GM21360 (cell line): Measurements from ENCODE around the gene TAF15.

Experiments
- ATAC-seq: cut with Tn5 transposase; IDR thresholded peaks from one replicate; pipeline ENCODE4 v1.9.1; 2021; ENCODE audit warnings: mild to moderate bottlenecking, moderate library complexity; ENCODE audit not compliant: unreplicated experiment

Gene TAF15

DNA sequence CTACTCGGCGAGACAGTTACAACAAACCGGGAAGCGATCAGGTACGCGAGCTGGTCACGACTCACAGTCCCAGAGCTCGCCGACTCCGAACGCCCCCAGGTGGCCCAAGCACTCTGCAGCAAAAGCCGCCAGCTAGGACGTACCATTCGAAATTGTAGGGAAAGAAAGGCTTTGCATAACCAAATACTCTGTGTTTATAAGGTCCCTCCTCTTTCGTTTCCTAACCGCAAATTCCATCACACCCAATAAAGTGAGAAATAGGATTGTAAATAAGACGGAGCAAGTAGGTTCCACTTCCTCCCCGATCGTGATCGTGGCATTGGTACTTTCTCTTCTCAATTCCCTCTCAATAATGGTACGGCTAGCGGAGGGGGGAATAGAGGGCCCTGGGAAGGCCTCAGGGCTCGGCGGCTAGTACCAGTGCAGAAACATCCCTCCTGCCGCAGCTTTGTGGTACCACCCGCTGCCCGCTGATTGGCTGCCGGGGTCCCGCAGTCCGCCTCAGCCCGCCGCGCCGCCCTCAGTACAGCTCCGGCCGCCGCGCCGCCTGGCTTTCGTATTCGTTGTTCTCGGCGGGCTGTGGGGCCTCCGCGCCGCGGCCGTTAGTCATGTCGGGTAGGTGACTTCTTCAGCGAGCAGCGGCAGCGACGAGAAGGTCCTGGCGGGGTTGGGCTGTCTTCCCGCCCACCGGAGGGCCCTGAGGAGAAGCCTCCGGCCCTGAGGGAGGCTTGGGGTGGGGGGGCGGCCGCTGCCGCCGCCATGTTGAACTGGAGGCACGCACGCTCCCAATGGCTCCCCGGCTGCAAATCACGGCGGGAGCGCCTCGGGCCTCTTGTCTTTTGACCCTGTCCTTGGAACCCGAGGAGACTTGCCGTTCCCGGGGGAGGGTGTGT, at the start of gene TAF15:
Gene TAF15, plus strand, starts transcription at position 523 of the 893 bp plus-strand sequence. Its CDS starts 86 bp downstream, at position 609.
- ATAC-seq = peak; percentile 88

DNA sequence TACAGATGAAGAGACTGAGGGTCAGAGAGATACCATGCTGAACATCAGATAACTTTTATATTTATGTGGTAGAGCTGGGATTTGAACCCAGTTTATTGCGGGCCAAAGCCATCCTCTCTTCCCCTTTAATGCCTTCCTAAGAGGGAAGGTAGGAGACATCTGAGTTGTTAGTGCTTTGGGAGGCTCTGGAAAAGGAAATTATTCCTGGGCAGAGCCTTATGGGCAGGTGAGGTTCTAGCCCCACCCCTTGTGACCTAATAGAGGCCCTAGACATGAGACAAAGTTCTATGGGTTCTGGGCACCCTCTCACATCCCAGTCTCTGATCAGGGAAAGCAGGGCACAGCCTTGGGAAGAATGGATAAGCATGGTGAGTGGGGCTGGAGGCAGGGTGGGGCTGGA, 48.7 kb upstream of the TAF15 start, which contains the start of gene C17orf50:
Gene C17orf50, plus strand, starts transcription at position 301 of the 400 bp plus-strand sequence. Its CDS starts 55 bp downstream, at position 356.
- no peak for ATAC-seq

DNA sequence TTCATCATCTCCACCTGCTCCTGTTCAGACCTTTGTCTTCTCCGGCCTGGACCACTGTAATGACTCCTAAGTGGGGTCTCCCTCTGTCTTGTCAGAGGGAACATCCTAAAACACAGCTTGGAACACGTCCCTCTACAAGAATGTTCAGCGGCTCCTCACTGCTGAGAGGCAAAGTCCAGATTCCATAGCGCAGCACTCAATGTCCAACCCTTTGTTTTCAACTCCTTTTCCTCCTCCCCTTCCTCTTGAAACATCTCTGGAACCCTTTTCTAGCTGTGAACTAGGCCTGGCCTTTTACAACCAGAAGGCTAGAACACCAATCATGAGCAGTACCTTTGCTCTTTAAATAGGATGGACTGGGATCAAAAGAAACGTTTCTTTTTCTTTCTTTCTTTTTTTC, 47.7 kb upstream of the TAF15 start:
- no peak for ATAC-seq

DNA sequence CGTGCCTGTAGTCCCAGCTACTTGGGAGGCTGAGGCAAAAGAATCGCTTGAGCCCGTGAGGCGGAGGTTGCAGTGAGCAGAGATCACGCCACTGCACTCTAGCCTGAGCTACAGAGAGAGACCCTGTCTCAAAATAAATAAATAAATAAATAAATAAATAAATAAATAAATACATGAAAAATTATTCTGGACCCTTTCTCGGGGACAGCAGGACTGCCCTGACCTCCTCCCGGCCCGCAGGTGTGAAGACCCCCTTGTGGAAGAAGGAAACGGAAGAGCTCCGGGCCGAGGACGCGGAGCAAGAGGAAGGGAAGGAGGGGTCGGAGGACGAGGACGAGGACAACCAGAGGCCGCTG, 45.5 kb upstream of the TAF15 start:
- no peak for ATAC-seq

DNA sequence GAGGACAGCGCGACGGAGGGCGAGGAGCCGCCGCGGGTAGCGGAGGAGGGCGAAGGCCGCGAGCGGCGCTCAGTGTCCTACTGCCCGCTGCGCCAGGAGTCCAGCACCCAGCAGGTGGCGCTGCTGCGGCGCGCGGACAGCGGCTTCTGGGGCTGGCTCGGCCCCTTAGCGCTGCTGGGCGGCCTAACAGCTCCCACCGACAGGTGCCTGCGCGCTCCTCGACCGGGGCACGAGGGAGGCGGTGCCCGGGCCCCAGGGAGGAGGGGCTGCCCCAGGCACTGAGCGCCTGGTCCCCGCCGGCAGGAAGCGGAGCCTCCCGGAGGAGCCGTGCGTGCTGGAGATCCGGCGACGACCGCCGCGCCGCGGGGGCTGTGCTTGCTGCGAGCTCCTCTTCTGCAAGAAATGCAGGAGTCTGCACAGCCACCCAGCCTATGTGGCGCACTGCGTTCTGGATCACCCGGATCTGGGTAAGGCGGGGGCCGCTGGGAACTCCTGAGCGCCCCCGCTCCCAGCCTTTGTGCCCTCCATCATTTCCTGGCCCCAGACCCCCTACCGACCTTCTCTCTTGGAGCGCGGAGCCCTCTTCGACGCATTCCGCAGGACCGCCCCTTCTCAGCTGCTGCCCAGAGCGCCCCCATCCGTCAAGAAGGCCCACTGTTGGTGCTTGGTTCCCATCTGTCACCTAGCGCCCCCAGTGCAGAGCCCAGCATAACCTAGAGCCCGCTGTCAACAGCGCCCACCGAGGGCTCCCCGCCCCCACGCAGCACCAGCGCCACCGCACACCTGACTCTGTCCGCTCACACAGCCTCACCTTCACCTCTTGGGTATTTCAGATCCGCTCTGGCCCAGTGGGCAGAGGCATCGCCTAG, 44.9 kb upstream of the TAF15 start:
- peak; percentile 81 for ATAC-seq

DNA sequence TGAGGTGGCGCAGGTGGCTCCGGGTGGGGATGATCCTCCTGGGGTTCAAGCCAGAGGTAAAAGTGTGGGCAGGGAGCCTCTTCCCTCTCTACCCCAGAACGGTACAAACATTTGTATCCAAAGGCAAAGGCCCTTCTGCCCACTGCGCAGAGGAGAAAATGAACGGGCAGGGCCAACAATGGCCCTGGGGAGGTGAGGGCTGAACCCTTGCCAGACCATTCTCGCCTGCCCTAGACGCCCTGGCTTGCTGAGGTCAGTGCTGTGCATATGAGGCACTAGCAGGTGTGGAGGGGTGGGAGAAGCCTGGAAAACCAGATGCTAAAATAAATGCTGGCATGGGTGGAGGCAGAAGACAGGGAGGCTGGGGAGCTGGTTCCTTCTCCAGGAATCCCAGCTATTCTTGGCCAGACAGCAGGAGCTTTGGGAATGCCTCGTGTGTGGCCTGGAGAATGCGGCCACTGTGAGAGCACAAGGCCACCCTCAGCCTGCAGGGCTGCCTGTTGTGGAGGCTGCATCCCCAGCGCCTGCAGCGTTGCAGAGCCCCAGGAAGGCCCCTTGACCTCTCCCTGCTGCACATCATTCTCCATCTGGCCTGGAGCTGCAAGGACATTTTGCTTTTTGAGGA, 44.1 kb upstream of the TAF15 start:
- ATAC-seq = no peak

DNA sequence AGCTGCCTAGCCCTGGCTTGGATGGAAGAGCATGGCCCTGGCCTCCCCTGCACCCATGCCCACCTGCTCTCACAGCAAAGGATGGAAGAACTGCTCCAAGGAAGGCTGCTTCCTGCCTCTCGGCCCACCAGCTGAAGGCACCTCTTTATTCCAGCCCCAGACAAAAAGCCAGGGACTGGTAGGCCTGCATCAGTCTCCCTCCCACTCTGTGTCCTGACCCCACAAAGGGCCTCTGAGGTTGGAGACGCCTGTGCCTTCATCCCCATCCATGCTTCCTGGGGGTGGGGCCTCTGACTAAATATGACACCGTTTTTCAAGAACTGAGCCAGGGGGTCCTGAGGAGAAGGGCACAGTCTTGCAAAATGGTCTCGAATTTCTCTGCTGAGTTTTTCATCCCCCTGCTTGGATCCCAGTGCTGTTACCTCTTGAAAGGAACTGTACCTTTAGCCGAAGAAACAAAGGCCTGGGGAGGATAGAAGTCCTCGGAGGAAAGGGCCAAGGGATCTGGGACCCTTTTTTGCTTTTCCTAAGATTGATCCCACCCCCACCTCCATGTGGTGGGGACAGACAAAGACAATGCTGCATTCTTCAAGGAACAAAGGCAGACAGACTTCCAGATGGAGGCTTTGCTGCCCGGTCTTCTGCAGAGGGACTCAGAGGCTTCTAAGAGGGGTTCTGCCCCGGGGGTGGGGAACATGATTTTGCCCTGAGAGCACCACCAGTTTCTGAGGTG, 43.4 kb upstream of the TAF15 start:
- ATAC-seq = no peak

DNA sequence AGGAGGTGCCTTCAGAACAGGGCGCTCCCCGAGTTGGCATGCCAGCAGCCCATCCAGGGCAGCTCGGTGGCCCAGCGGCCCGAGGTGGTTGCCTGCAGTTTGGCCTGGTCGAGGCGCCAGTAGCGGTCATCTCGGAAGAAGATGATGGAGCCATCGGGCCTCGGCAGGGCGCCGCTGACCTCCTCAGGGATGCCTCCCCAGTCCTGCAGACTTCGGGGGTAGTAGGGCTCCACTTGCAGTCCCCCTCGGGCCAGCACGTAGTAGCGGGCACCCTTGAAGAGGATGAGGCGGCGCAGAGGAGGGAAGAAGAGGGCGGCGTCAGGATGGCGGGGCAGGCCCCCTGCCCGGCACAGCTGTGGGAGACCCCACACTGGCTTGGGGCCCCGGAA, 42.8 kb upstream of the TAF15 start:
- ATAC-seq = no peak

DNA sequence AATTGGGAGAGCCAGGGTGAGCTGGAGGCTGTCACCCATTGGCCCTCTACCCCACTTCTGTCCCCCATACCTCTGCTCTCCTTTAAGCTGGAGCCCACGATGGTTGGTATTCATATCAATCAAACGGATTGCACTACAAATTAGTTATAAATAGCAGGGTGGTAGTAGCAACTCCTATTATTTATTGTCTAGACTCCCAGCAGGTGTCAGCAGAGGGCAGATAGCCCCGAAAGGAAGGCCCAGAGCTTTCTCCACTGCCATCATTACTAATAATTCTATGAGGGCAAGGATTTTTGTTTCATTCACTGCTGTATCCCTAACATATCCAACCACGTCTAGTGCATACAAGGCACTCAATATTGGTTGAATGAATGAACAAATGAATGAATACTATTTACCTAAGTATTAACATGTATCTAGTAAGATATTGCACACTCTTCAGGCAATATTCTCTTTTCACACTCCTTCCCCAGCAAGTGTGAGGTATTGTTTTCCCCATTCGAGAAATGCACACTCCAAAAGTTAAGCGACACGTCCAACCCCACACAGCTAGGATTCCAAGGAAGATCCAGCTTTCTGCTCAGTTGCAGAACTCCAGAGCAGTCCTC, 42.3 kb upstream of the TAF15 start:
- ATAC-seq = no peak

DNA sequence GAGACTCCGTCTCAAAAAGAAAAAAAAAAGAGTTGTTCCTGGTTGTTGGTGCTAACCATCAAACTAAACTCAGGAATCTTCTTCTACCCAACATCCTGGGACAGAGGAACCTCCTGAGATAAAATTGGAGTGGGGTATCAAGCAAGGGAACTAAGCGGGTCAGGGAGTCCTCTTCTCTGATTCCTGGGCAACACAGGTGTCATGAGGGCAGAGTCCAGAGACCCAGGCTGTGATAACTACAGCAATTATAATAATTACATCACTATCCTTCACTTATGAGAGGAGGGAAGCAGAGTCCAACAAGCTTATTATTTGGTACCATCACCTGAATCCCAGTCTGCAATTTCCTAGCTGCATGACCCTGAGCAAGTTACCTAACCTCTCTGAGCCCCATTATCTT, 40.5 kb upstream of the TAF15 start:
- no peak for ATAC-seq

DNA sequence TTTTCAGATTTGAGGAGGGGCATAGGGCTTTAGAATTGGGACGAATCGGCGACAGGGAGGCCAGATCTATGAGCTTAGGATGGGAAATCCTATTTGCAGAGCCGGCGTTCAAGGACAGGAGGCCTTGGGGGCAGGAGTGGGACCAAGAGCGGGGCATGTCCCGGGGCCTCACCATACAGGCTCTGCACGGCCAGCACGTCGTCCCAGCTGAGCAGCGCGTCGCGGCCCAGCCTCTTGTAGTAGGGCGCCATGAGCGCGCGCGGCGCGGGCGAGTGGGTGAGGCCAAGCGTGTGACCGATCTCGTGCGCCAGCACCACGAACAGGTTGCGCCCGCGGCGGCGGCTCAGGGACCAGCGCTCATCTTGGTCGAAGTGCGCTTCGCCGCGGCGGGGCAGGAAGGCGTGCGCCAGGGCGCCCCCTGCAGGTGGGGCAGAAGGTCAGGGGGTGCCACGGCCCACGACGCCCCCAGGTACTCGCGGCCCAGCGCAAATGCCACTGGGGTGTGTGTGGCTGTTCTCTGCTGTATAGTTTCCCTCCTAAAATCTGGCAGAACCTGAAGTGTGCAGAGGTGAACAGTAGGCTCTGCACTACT, 39.3 kb upstream of the TAF15 start:
- no peak for ATAC-seq

DNA sequence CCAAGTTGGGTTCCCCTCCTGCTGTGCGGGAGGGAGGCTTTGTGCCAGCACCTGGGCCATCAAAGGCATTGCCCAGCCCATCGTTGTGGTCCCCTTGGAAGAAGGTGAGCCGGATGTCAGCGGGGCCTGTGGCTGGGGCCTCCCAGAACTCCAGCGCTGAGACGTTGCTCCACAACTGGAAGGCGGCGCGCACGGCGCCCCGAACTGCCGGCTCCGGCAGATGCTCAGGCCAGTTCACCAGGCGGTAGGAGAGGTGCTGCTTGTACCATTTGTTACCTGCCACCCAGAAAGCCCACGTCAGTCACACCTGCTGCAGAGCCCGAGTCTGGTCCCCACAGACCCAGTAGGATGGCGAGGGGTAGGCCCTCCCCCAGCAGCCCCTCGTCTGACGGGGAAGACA, 36.2 kb upstream of the TAF15 start:
- no peak for ATAC-seq

DNA sequence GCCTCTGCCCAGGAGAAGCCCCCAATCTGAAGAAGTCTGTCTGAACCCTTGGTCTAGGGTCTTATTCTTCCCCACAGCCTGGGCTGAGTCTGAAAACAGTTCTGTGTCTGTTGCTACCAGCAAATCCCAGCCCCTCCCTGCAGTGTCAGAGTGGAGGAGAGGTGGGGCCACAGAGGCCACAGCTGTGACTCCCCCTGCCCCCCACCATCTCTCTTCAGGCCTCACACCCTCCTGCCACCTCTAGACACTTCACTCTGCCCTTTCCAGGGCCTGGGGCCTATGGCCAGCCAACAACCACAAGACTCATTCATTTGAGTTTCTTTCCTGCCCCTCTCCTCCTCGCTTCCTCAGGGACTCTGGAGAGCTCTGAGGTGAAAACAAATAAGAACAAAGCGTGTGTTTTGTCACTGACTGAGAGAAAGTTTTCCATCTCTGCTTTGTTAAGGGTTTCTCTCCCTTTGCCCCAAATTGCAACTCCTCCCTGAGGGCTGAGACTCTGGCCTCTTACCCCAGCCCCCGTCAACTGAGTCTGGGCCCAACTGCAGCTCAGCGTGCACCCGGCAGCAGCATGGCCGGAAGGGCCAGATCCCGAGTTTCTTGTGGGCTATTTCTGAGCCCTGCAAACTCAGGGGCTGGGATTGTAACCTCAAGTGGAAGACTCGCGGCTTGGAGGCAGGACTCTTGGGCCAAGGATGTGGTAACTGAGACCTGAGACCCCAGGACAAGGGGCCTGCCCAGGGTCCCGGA, 35.4 kb upstream of the TAF15 start:
- ATAC-seq = no peak

DNA sequence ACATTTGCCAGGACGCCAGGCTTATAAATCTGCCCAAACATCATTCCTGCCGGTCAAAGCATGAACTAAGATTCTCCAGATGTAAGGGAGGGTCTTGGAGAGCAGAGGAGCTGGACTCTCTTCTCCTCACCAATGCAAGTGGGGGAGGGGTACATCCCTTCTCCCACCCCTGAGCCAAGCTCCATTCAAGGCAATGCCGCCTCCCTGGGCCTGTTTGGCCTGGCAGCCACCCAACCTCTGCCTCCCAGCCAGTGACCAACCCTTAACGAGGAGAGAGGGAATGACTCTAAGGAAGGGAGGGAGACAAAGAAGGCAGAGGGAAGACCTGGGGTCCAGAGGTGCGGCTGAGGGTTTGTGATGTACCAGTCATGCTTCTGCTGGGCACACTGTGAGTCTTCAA, 34.8 kb upstream of the TAF15 start:
- no peak for ATAC-seq

DNA sequence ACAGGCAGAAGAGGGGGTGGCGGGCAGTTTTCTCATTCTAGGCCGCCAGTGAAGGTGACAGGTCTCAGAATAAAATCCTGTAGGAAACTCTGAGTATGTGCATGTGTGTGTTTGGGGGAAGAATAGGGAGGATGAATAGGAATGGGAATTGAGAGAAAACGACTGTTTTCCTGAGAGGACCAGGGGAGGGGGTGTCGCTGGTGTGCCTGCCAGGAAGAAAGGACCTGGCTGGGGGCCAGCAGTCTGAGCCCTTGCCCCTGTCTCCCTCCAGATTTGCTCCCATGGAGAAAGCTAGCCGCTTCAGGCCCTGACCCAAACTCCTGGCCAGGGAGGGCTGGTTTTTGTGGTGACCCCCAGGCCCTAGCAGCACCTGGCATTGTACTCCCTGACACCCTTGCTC, 34.2 kb upstream of the TAF15 start:
- no peak for ATAC-seq

DNA sequence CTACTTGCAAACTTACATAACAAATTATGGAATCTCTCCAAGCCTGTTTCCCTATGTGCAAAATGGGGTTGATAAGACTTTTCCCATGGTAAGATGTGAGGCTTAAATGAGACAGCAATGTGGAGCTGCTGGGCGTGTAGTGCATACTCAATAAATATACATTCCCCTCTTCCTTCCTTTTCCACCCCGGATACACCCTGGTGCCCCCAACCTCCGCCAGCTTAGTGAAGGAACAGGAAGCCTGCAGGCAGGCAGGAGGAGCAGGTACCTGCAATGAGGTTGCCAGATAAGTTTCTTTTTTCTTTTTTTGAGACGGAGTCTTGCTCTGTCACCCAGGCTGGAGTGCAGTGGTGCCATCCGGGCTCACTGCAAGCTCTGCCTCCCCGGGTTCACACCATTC, 33.7 kb upstream of the TAF15 start:
- ATAC-seq = no peak

DNA sequence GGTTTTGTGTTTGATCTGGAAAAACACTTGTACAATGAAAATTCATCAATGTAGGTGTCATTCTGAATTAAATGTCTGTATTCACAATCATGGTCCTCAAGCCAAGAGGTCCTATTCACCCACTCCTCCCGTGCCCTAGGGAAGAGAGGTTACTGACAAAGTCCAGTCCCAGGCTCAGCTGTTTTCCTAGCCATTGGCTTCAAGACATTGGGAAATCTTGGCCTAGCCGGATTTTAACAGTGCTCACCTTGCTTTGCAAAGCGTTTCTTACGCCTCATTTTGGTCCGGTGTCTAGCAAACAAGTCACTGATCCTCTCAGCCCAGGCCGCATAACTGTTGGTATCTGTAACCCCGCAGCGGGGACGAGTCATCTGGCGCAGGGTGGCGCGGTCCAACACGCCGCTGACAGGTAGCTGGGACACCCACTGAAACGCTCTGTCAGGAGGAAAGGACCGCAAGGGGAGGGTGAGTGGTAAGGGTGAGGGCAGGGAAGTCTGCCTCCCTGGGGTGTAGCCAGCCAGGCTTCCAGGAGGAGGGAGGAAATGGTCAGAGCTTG, 30.6 kb upstream of the TAF15 start:
- ATAC-seq = no peak

DNA sequence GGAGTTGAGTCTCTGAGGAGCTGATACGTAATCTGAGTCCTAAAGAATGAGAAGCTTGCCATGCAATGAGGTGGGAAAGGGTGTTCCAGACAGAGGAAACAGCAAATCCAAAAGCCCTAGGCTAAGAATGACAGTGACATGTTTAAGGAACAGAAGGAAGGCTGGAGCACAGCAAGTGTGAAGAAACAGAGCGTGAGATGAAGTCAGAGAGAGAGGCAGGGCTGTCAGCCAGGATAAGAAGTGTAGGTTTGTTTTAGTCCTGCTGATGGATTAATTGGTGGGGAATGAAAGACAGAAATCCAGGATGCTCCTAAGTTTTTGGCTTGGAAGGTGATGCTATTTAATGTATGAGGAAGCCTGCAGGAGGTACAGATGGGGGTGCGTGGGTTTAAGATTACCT, 28.3 kb upstream of the TAF15 start:
- no peak for ATAC-seq

DNA sequence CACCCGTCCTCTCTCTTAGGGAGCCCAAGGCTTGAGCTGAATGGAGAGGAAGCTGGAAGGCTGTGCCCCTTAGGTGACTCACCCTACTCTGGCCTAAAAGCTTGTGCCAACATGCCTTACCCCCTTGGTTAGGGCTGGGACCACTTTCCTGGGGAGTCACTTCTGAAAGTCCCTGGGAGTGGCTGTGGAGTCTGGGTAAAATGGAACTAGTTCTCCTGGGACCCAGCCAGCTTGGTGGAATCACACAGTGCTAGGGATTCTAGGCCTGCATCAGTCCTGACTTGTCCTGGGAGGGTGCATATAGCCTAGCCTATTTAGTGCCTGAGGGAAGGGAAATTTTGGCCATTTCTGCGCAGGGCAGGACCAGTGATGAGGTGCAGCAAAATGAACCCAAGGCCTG, 24.4 kb upstream of the TAF15 start:
- no peak for ATAC-seq
